DOHH2 (cell line): Measurements from ENCODE around the gene USE1.

Experiments
- CTCF ChIP-seq: fragments of 200-600 bp; sonication (generic); IDR thresholded peaks from one replicate; pipeline ENCODE4 v1.5.1; 2014; ENCODE audit warnings: antibody characterized with exemption, mild to moderate bottlenecking, low read depth, low read length; ENCODE audit not compliant: poor library complexity, severe bottlenecking
- EZH2phosphoT487 ChIP-seq: fragments of 200-600 bp; sonication (generic); IDR thresholded peaks from 2 replicates; pipeline ENCODE4 v1.6.1; 2017; ENCODE audit warnings: borderline replicate concordance, mild to moderate bottlenecking, antibody characterized with exemption, low read length, moderate library complexity, mixed read lengths

GRCh38 chr19:17245535-17245984 lies 30.4 kb downstream of the USE1 start, which contains the start of gene NR2F6:
- TF ChIP-seq CTCF, result no peak
- no peak for TF ChIP-seq EZH2phosphoT487
